Testis (tissue), 3 donors: ENCODE measurements around the gene BRSK2. TPM values are rescaled to one million over a fixed set of nuclear protein-coding genes. Genes with fewer than 3 reads are reported as not detected.

Experiments used
- DNase-seq: peaks from one replicate; pipeline ENCODE4 v3.0.0-alpha.2; 2019
- H3K27ac ChIP-seq, 2 donors: fragments of 200-600 bp; sonication (generic); one replicate each; pipeline ENCODE4 v1.5.1; 2019
- H3K27me3 ChIP-seq: fragments of 200-600 bp; sonication (generic); one replicate; pipeline ENCODE4 v1.5.1; 2019
- H3K36me3 ChIP-seq: fragments of 200-600 bp; sonication (generic); one replicate; pipeline ENCODE4 v1.5.1; 2017; ENCODE audit warnings: low read depth; ENCODE audit errors: missing control alignments
- H3K4me1 ChIP-seq: fragments of 200-600 bp; sonication (generic); one replicate; pipeline ENCODE4 v1.5.1; 2019
- H3K4me3 ChIP-seq, 2 donors: fragments of 200-600 bp; sonication (generic); one replicate each; pipeline ENCODE4 v1.5.1; 2017 to 2019
- H3K9me3 ChIP-seq: fragments of 200-600 bp; sonication (generic); one replicate; pipeline ENCODE4 v1.5.1; 2017
- CTCF ChIP-seq, 3 experiments: fragments of 450-650 bp in 2 of 3; fragments of 200-600 bp in 1 of 3; sonication (generic) in 1 of 3; IDR thresholded peaks; one replicate each; pipeline ENCODE4 v1.5.1; 2016 to 2019; ENCODE audit warnings: antibody characterized with exemption in 3 of 3, mild to moderate bottlenecking in 2 of 3, moderate library complexity in 1 of 3
- POLR2A ChIP-seq: fragments of 450-650 bp; IDR thresholded peaks from one replicate; pipeline ENCODE4 v1.6.1; 2017; ENCODE audit warnings: antibody characterized with exemption, mild to moderate bottlenecking, moderate library complexity
- WGBS, 2 donors: methylation state at CpG; one replicate each; pipeline ENCODE4 v1.1.5; 2018; 5-methylcytosine and 5-hydroxymethylcytosine counted together
- intact Hi-C: fragments of 100-400 bp; cut with DNase I; formaldehyde crosslinking; loops from one replicate; pipeline ENCODE4 v1.15.1; 2023; ENCODE audit warnings: low total_unique reads
- polyA plus RNA-seq: library from polyadenylated mRNA; stranded (reverse); fragments of 350-450 nt; fragmentation: Illumina TruSeq; extraction: RNeasy Lipid Tissue Mini Kit (QIAGEN cat#74804); gene quantifications from one replicate; pipeline ENCODE4 v1.2.3, GENCODE V29; 2014; ENCODE audit warnings: low read depth, low replicate concordance; ENCODE audit not compliant: insufficient read depth
- total RNA-seq, 2 donors: library from RNA; depleted of rRNA; stranded (reverse); fragments of >200 nt; gene quantifications; one replicate each; pipeline ENCODE4 v1.2.3, GENCODE V29; 2016

BRSK2 gene
- total and polyA plus RNA-seq, 3 donors from 2014 or later, result 24.7 to 52.3 (median 49.1) TPM

- H3K27me3 ChIP-seq, result no peaks in the 10 kb centered on the region
- intact Hi-C loops, result no loop called here
- peaks cover 38% of the 10 kb centered on the region for H3K4me1 ChIP-seq
- H3K4me3 ChIP-seq, result no peak overlapping the region
- no peaks in the 10 kb centered on the region for H3K36me3 ChIP-seq
- no peaks in the 10 kb centered on the region for H3K9me3 ChIP-seq
- WGBS, 2 donors, result 60 to 67% methylated on average over 8 to 21 of the region's 21 CpGs
- peak overlapping the region in 1 of 2 donors; percentile 53 for H3K27ac ChIP-seq
- no peak for DNase-seq
- TF ChIP-seq POLR2A, result no peak
Observed at GRCh38 chr11:1487091-1487850, 97.5 kb downstream of the BRSK2 start.

- TF ChIP-seq POLR2A, result no peak
- peak in 1 of 3 experiments; percentile 23 for TF ChIP-seq CTCF (IDR thresholded peaks at IDR 0.05)
- Histone ChIP-seq H3K4me1 (peaks cover 38% of the 10 kb centered on the region), H3K27me3 (no peaks in the 10 kb centered on the region), H3K9me3 (no peaks in the 10 kb centered on the region), H3K36me3 (no peaks in the 10 kb centered on the region), H3K4me3 (no peak overlapping the region), H3K27ac (peak overlapping the region; percentile 50 to 53)
- intact Hi-C loops, result no loop called here
- WGBS, 2 donors, result 68 to 76% methylated on average over 12 to 23 of the region's 23 CpGs
- no peak for DNase-seq
Observed at GRCh38 chr11:1487851-1488574, 98.3 kb downstream of the BRSK2 start.

GRCh38 chr11:1488575-1489180, 98.9 kb downstream of the BRSK2 start:
- H3K27me3 ChIP-seq, result no peaks in the 10 kb centered on the region
- H3K4me3 ChIP-seq, result no peak overlapping the region
- no peaks in the 10 kb centered on the region for H3K36me3 ChIP-seq
- no peak for DNase-seq
- no peak for TF ChIP-seq POLR2A
- no peak for TF ChIP-seq CTCF (IDR thresholded peaks at IDR 0.05)
- peaks cover 38% of the 10 kb centered on the region for H3K4me1 ChIP-seq
- no peaks in the 10 kb centered on the region for H3K9me3 ChIP-seq
- intact Hi-C loops, result no loop called here
- 87 to 89% methylated on average over 13 to 20 of the region's 20 CpGs for WGBS, 2 donors
- no peak overlapping the region for H3K27ac ChIP-seq

- 79 to 84% methylated on average over 7 of the region's 7 CpGs for WGBS, 2 donors
- Histone ChIP-seq H3K27ac (no peak overlapping the region), H3K4me1 (peaks cover 25% of the 10 kb centered on the region), H3K9me3 (no peaks in the 10 kb centered on the region), H3K4me3 (no peak overlapping the region), H3K36me3 (no peaks in the 10 kb centered on the region), H3K27me3 (no peaks in the 10 kb centered on the region)
- TF ChIP-seq CTCF (IDR thresholded peaks at IDR 0.05), result no peak
- TF ChIP-seq POLR2A, result no peak
- DNase-seq, result no peak
- intact Hi-C loops, result no loop called here
Observed at GRCh38 chr11:1490651-1491050, 100.9 kb downstream of the BRSK2 start.

GRCh38 chr11:1491379-1491778, 101.6 kb downstream of the BRSK2 start:
- intact Hi-C loops, result no loop called here
- Histone ChIP-seq H3K27me3 (no peaks in the 10 kb centered on the region), H3K4me3 (no peak overlapping the region), H3K9me3 (no peaks in the 10 kb centered on the region), H3K27ac (no peak overlapping the region), H3K36me3 (no peaks in the 10 kb centered on the region), H3K4me1 (peaks cover 17% of the 10 kb centered on the region)
- TF ChIP-seq CTCF (IDR thresholded peaks at IDR 0.05), result no peak
- TF ChIP-seq POLR2A, result no peak
- WGBS, 2 donors, result 85 to 96% methylated on average over 12 of the region's 12 CpGs
- DNase-seq, result no peak
